ENCODE results near the gene PITRM1. TPM values are rescaled to one million over a fixed set of nuclear protein-coding genes. Genes with fewer than 3 reads are reported as not detected.

Gene PITRM1
- polyA plus RNA-seq, 1 donor from 2014 or later: 62.2 TPM

GRCh38 chr10:3141351-3142005, 31.1 kb downstream of the PITRM1 start:
- H3K9ac ChIP-seq (ENCODE audit: low read length): no peak overlapping the region
- no peaks in the 10 kb centered on the region for H3K9me3 ChIP-seq (ENCODE audit: low read length)
- H3K27ac ChIP-seq (ENCODE audit: low read length): no peak overlapping the region
- H3F3A ChIP-seq (ENCODE audit: insufficient read depth, low read length, poor library complexity, severe bottlenecking): no peaks in the 10 kb centered on the region
- peaks cover 9% of the 10 kb centered on the region for H3K36me3 ChIP-seq (ENCODE audit: insufficient read depth, low read length)
- no peaks in the 10 kb centered on the region for H3K9me2 ChIP-seq (ENCODE audit: insufficient read depth, low read length)
- no peaks in the 10 kb centered on the region for H3K27me3 ChIP-seq (ENCODE audit: insufficient read depth, low read depth, low read length)
- H2AFZ ChIP-seq (ENCODE audit: low read depth, low read length): no peak overlapping the region
- H3K79me2 ChIP-seq (replicated peaks; ENCODE audit: insufficient read depth, low read length): no peaks in the 10 kb centered on the region
- H3K4me3 ChIP-seq (ENCODE audit: low read length): no peak overlapping the region
- H3K4me2 ChIP-seq (ENCODE audit: low read length): no peak overlapping the region
- no peaks in the 10 kb centered on the region for H4K20me1 ChIP-seq (ENCODE audit: insufficient read depth)
- TF ChIP-seq TAF1 (IDR thresholded peaks at IDR 0.05; ENCODE audit: low read depth) (no peak), EZH2 (IDR thresholded peaks at IDR 0.05; ENCODE audit: borderline replicate concordance, insufficient read depth, low read length, poor library complexity, severe bottlenecking) (no peak), POLR2AphosphoS5 (IDR thresholded peaks at IDR 0.05) (no peak), RAD21 (conservative IDR thresholded peaks at IDR 0.05) (no peak), CTCF (IDR thresholded peaks at IDR 0.05; ENCODE audit: poor library complexity, severe bottlenecking) (no peak), SMC3 (conservative IDR thresholded peaks at IDR 0.05; ENCODE audit: poor library complexity) (no peak), REST (IDR thresholded peaks at IDR 0.05; ENCODE audit: borderline replicate concordance) (no peak), EP300 (conservative IDR thresholded peaks at IDR 0.05; ENCODE audit: poor library complexity, severe bottlenecking) (no peak), MXI1 (conservative IDR thresholded peaks at IDR 0.05; ENCODE audit: poor library complexity, severe bottlenecking) (no peak)

- Histone ChIP-seq H3K9ac (ENCODE audit: low read length) (no peak overlapping the region), H3K9me3 (ENCODE audit: low read length) (no peaks in the 10 kb centered on the region), H3K36me3 (ENCODE audit: insufficient read depth, low read length) (peaks cover 9% of the 10 kb centered on the region), H3K9me2 (ENCODE audit: insufficient read depth, low read length) (no peaks in the 10 kb centered on the region), H3K4me2 (ENCODE audit: low read length) (no peak overlapping the region), H3K4me3 (ENCODE audit: low read length) (no peak overlapping the region), H3F3A (ENCODE audit: insufficient read depth, low read length, poor library complexity, severe bottlenecking) (no peaks in the 10 kb centered on the region), H3K79me2 (replicated peaks; ENCODE audit: insufficient read depth, low read length) (no peaks in the 10 kb centered on the region), H4K20me1 (ENCODE audit: insufficient read depth) (no peaks in the 10 kb centered on the region), H3K27me3 (ENCODE audit: insufficient read depth, low read depth, low read length) (no peaks in the 10 kb centered on the region), H2AFZ (ENCODE audit: low read depth, low read length) (no peak overlapping the region), H3K27ac (ENCODE audit: low read length) (no peak overlapping the region)
- no peak for TF ChIP-seq SMC3 (conservative IDR thresholded peaks at IDR 0.05; ENCODE audit: poor library complexity)
- TF ChIP-seq CTCF (IDR thresholded peaks at IDR 0.05; ENCODE audit: poor library complexity, severe bottlenecking): no peak
- no peak for TF ChIP-seq MXI1 (conservative IDR thresholded peaks at IDR 0.05; ENCODE audit: poor library complexity, severe bottlenecking)
- TF ChIP-seq RAD21 (conservative IDR thresholded peaks at IDR 0.05): no peak
- TF ChIP-seq EP300 (conservative IDR thresholded peaks at IDR 0.05; ENCODE audit: poor library complexity, severe bottlenecking): no peak
- TF ChIP-seq EZH2 (IDR thresholded peaks at IDR 0.05; ENCODE audit: borderline replicate concordance, insufficient read depth, low read length, poor library complexity, severe bottlenecking): no peak
- no peak for TF ChIP-seq TAF1 (IDR thresholded peaks at IDR 0.05; ENCODE audit: low read depth)
- no peak for TF ChIP-seq REST (IDR thresholded peaks at IDR 0.05; ENCODE audit: borderline replicate concordance)
- no peak for TF ChIP-seq POLR2AphosphoS5 (IDR thresholded peaks at IDR 0.05)
Measured at GRCh38 chr10:3140280-3140679, 32.3 kb downstream of the PITRM1 start.

Measured in neural cell (in vitro differentiated cells).